HepG2 (cell line): ENCODE measurements around the gene STOM. TPM values are rescaled to one million over a fixed set of nuclear protein-coding genes. Genes with fewer than 3 reads are reported as not detected.

Experiments
- ATAC-seq: fragments of 200-7000 bp; cut with Tn5 transposase; 3 replicates; pipeline ENCODE4 v1.9.1; 2020; ENCODE audit warnings: mild to moderate bottlenecking, moderate library complexity
- BruUV-seq: library from RNA; stranded (reverse); fragments of 400-500 nt; replicated peaks from 2 replicates; lab custom pipeline; 2021; lab: Mats Ljungman, UMichigan
- CTCF ChIA-PET: fragments of 300-600 bp; formaldehyde crosslinking; extraction: SDS; loops from one replicate; lab custom pipeline; 2021; ENCODE audit warnings: low total read pairs, inconsistent platforms, low intra/inter-chr PET ratio; lab: Yijun Ruan, JAX
- POLR2A ChIA-PET: fragments of 350-600 bp; sonication (Branson Sonifier 250); formaldehyde crosslinking; loops from one replicate; lab custom pipeline; 2020; ENCODE audit warnings: antibody characterized with exemption, inconsistent platforms; lab: Yijun Ruan, JAX
- DNase-seq: peaks from one replicate; pipeline ENCODE4 v3.0.0-alpha.2; 2015; ENCODE audit warnings: low spot score
- FAIRE-seq: peaks from 3 replicates; lab custom pipeline; 2011; peaks lifted over from hg19 to GRCh38; lab: Jason Lieb, UNC
- H2AFZ ChIP-seq: one replicate; pipeline ENCODE4 v1.6.1; 2011; ENCODE audit warnings: low read length, inconsistent platforms
- H3K27ac ChIP-seq: fragments of 300-600 bp; 3 replicates; pipeline ENCODE4 v1.8.0; 2011; ENCODE audit warnings: mixed run types, mild to moderate bottlenecking, mixed read lengths, low read length, inconsistent platforms; ENCODE audit not compliant: insufficient read depth; ENCODE audit errors: extremely low read length
- H3K27me3 ChIP-seq, 2 experiments: fragments of 200-600 bp in 1 of 2; 2 replicates in 1 of 2; 3 replicates in 1 of 2; pipeline versions ENCODE4 v1.6.0 to v1.8.0; 2011; ENCODE audit warnings: low read length in 2 of 2, mild to moderate bottlenecking in 2 of 2, moderate library complexity in 2 of 2, inconsistent platforms in 1 of 2; ENCODE audit not compliant: insufficient read depth in 2 of 2, control insufficient read depth in 1 of 2
- H3K36me3 ChIP-seq, 2 experiments: fragments of 200-600 bp in 1 of 2; replicated peaks in 1 of 2; 2 replicates in 1 of 2; 3 replicates in 1 of 2; pipeline versions ENCODE4 v1.5.1 to v1.8.0; 2011; ENCODE audit warnings: low read length in 2 of 2, inconsistent platforms in 1 of 2; ENCODE audit not compliant: insufficient read depth in 2 of 2, control insufficient read depth in 1 of 2
- H3K4me1 ChIP-seq: 2 replicates; pipeline ENCODE4 v1.5.1; 2012; ENCODE audit warnings: low read length, inconsistent platforms; ENCODE audit not compliant: insufficient read depth
- H3K4me2 ChIP-seq: 2 replicates; pipeline ENCODE4 v1.6.0; 2011; ENCODE audit warnings: low read depth, low read length, inconsistent platforms
- H3K4me3 ChIP-seq, 3 experiments: fragments of 200-600 bp in 1 of 3; sonication (generic), shearing (Covaris generic) in 1 of 3; replicated peaks in 1 of 3; 2 replicates each; pipeline ENCODE4 v1.5.1; 2011 to 2016; ENCODE audit warnings: low read length in 3 of 3, inconsistent platforms in 2 of 3, low read depth in 2 of 3, mild to moderate bottlenecking in 2 of 3, control low read depth in 1 of 3, mixed read lengths in 1 of 3; ENCODE audit not compliant: insufficient read depth in 1 of 3
- H3K79me2 ChIP-seq: one replicate; pipeline ENCODE4 v1.6.1; 2011; ENCODE audit warnings: low read length, inconsistent platforms; ENCODE audit not compliant: insufficient read depth
- H3K9ac ChIP-seq: 2 replicates; pipeline ENCODE4 v1.6.0; 2011; ENCODE audit warnings: mild to moderate bottlenecking, low read depth, low read length, inconsistent platforms; ENCODE audit not compliant: insufficient read depth
- H3K9me3 ChIP-seq: 2 replicates; pipeline ENCODE4 v1.5.1; 2012; ENCODE audit warnings: mild to moderate bottlenecking, low read length
- H4K20me1 ChIP-seq: 2 replicates; pipeline ENCODE4 v1.6.0; 2011; ENCODE audit warnings: inconsistent platforms, mild to moderate bottlenecking, low read length, moderate library complexity; ENCODE audit not compliant: insufficient read depth
- AGO2 ChIP-seq: fragments of 200-400 bp; formaldehyde crosslinking; optimal IDR thresholded peaks from 2 replicates; pipeline ENCODE3; 2017; ENCODE audit warnings: mild to moderate bottlenecking, low read depth, low read length, moderate library complexity
- BCL3 ChIP-seq: sonication (generic); formaldehyde crosslinking; IDR thresholded peaks from 2 replicates; pipeline ENCODE4 v1.5.1; 2020; ENCODE audit warnings: mild to moderate bottlenecking, missing genetic modification reagents, moderate library complexity
- ZNF687 ChIP-seq: sonication (generic); formaldehyde crosslinking; IDR thresholded peaks from 2 replicates; pipeline ENCODE4 v1.5.1; 2020; ENCODE audit warnings: mild to moderate bottlenecking, missing genetic modification reagents, moderate library complexity
- WGBS: methylation state at CpG from one replicate; pipeline ENCODE4 v1.1.6; 2017; ENCODE audit warnings: low lambda C conversion rate; 5-methylcytosine and 5-hydroxymethylcytosine counted together
- in situ Hi-C: cut with HindIII; loops from 2 replicates; pipeline ENCODE4 v1.10.0; 2017; ENCODE audit warnings: low pct_unique_long_range_greater_than_20kb; ENCODE audit not compliant: extremely low pct_ligation_motif_present
- intact Hi-C: fragments of 100-400 bp; cut with micrococcal nuclease; formaldehyde crosslinking; loops from one replicate; pipeline ENCODE4 v1.10.0; 2022; ENCODE audit not compliant: unreplicated experiment
- polyA plus RNA-seq, 8 experiments: library from polyadenylated mRNA; depleted of rRNA in 3 of 8; stranded (reverse) in 7 of 8; unstranded in 1 of 8; fragments of >200 nt; fragmentation: Illumina TruSeq in 4 of 8; extraction: Trizol in 4 of 8; gene quantifications; 2 replicates each; pipeline versions ENCODE4 v1.2.1 to v1.2.3, GENCODE V29; 2011 to 2016; ENCODE audit warnings: low read depth in 4 of 8, missing spikeins in 1 of 8, mixed read lengths in 1 of 8; ENCODE audit not compliant: insufficient read depth in 1 of 8
- total RNA-seq, 5 experiments: library from RNA; depleted of rRNA; stranded (reverse); fragments of >200 nt; fragmentation: Illumina TruSeq; extraction: Trizol; gene quantifications; 2 replicates each; pipeline ENCODE4 v1.2.3, GENCODE V29; 2016; ENCODE audit warnings: low read depth in 1 of 5
- TF ChIP-seq, protein P1 (sequence below): sonication (generic); formaldehyde crosslinking; IDR thresholded peaks from 2 replicates; pipeline ENCODE4 v1.4.0; 2020; ENCODE audit warnings: missing genetic modification reagents, borderline replicate concordance

The STOM gene
- total and polyA plus RNA-seq, 2 of the 13 experiments (the other 11 are each of a cell fraction or from before 2014, with no cell fraction given), result 43.6 to 165 TPM

DNA sequence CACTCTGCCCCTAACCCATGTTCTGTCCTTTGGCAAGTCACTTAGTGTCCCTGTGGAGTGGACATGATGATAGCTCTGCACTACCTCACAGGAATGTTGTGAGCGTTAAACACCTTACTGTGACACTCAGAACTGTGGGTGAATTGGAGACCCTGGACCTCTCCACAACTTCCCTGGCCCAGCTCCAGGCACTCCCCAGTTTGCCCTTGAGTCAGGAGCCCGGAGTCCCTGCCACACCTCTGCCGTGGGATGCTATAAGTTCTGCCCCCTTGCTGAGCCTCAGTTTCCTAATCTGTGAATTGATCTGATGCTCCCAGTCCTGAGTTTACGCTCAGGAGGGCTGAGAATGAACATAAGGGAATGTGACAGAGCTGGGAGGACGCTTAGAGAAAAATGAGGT lies 67.7 kb downstream of the STOM start:
- Histone ChIP-seq H3K9me3 (no peaks in the 10 kb centered on the region), H3K4me2 (no peak overlapping the region), H3K4me1 (peaks cover 77% of the 10 kb centered on the region), H3K27me3 (no peaks in the 10 kb centered on the region), H3K4me3 (no peak overlapping the region), H3K27ac (no peak overlapping the region), H3K36me3 (peaks cover 19 to 32% of the 10 kb centered on the region in 2 experiments; a peak in 4 of 5 replicates), H4K20me1 (no peaks in the 10 kb centered on the region), H2AFZ (no peak overlapping the region), H3K9ac (no peak overlapping the region), H3K79me2 (peaks cover 11% of the 10 kb centered on the region)
- POLR2A ChIA-PET, result interaction anchor here (0.7 to 14.1 kb wide), 3 partner anchors 17 to 35 kb away, joined by 3 to 398 read pairs (median 3); partner anchors contain the start of gene GSN
- ATAC-seq (no peak), DNase-seq (no peak), FAIRE-seq (no peak)
- in situ Hi-C loops (no loop called here), intact Hi-C loops (no loop called here)
- CTCF ChIA-PET, result no interaction called here
- BruUV-seq, result no TSS peak
- peak; percentile 10 for TF ChIP-seq AGO2
- 0 out of 2 replicates have a peak, but pooled peaks have one; percentile 47 for TF ChIP-seq BCL3 (CRISPR knock-in tag)
- TF ChIP-seq, protein P1, sequence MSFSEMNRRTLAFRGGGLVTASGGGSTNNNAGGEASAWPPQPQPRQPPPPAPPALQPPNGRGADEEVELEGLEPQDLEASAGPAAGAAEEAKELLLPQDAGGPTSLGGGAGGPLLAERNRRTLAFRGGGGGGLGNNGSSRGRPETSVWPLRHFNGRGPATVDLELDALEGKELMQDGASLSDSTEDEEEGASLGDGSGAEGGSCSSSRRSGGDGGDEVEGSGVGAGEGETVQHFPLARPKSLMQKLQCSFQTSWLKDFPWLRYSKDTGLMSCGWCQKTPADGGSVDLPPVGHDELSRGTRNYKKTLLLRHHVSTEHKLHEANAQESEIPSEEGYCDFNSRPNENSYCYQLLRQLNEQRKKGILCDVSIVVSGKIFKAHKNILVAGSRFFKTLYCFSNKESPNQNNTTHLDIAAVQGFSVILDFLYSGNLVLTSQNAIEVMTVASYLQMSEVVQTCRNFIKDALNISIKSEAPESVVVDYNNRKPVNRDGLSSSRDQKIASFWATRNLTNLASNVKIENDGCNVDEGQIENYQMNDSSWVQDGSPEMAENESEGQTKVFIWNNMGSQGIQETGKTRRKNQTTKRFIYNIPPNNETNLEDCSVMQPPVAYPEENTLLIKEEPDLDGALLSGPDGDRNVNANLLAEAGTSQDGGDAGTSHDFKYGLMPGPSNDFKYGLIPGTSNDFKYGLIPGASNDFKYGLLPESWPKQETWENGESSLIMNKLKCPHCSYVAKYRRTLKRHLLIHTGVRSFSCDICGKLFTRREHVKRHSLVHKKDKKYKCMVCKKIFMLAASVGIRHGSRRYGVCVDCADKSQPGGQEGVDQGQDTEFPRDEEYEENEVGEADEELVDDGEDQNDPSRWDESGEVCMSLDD (CRISPR knock-in tag), result no peak
- TF ChIP-seq ZNF687 (CRISPR knock-in tag), result peak; percentile 8; the same call in 1 of the 2 replicates
- WGBS, result 98% methylated on average over 5 of the region's 5 CpGs
